HepG2 (cell line): Measurements from ENCODE around the gene DGKB.

Experiments used
- MZF1 ChIP-seq: sonication (generic); formaldehyde crosslinking; IDR thresholded peaks from 2 replicates; pipeline ENCODE4 v1.8.1; 2023; ENCODE audit warnings: mild to moderate bottlenecking, missing genetic modification reagents, borderline replicate concordance
- RAD21 ChIP-seq: fragments of 450-650 bp; formaldehyde crosslinking; IDR thresholded peaks from 2 replicates; pipeline ENCODE4 v1.5.0; 2020; ENCODE audit warnings: mild to moderate bottlenecking
- XRCC5 ChIP-seq: fragments of 200-400 bp; formaldehyde crosslinking; optimal IDR thresholded peaks from 2 replicates; pipeline ENCODE3; 2017; ENCODE audit warnings: mild to moderate bottlenecking, low read length
- ZNF256 ChIP-seq: sonication (generic); formaldehyde crosslinking; conservative IDR thresholded peaks from 2 replicates; pipeline ENCODE4 v1.4.0; 2020; ENCODE audit warnings: missing genetic modification reagents

GRCh38 chr7:14846405-14846804 lies 56.1 kb downstream of the DGKB start:
- TF ChIP-seq XRCC5 (no peak), ZNF256 (CRISPR knock-in tag) (no peak), MZF1 (CRISPR knock-in tag) (no peak), RAD21 (CRISPR knock-in tag) (no peak)
